Cerebellar nuclear complex (tissue), 1 donor: Measurements from ENCODE around the gene GABRQ.

Experiments used
- DNase-seq, 2 experiments: peaks; one replicate each; lab custom pipeline; 2025; lab: John Stamatoyannopoulos, UW

The GABRQ gene

DNA sequence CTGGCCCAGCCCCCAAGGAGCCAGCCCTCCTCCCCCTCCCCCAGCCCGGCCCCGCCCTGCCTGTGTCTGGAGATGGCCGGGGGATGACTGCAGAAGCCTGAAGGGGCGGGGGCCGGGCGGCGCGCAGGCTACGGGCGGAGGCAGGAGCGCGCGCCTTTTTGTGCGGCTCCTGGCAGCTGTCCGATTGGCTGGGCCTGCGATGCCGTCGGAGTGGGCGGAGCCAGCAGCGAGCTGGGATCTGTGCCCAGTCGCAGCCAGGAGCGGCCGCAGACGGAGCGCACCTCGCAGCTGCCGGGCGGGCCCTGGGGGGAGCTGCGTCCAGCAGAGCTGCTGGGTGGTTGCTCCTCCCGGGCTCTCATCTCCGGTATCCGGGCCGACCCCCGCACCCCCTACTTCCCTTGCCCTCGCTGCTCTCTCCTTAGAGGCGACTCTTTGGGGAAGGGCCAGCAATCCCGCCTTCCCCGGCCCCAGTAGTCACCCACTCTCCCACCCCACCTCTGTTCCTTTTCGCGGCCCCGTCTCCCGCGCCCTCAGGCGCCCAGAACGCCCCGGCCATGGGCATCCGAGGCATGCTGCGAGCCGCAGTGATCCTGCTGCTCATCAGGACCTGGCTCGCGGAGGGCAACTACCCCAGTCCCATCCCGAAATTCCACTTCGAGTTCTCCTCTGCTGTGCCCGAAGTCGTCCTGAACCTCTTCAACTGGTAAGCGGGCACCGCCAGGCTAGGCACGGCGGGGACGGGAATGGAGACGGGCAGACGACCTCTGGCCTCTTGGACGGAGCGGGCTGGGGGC is at the start of gene GABRQ:
Gene GABRQ (plus strand): TSS at position 247 of the 794 bp plus-strand sequence. CDS start 308 bp downstream, at position 555.
- DNase-seq: no peak

DNA sequence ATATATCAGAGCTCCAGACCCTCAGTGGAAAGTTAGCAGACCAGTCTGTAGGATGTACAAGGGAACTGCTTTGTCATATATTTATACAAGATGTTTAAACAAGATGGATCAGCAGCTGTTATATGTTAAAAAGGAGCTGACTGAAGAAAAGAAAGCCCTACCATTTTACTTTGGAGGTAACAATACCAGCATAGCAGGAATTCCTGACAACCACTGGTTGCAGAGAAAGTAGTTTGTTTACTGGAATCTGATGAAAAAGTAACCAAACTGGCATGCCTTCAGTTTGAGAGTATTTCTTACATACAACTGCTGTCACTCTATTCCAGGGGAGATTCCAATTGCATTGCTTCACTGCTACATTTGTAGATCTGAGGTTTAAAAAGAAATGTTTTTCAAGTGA is 49.5 kb upstream of the GABRQ start:
- DNase-seq: no peak

DNA sequence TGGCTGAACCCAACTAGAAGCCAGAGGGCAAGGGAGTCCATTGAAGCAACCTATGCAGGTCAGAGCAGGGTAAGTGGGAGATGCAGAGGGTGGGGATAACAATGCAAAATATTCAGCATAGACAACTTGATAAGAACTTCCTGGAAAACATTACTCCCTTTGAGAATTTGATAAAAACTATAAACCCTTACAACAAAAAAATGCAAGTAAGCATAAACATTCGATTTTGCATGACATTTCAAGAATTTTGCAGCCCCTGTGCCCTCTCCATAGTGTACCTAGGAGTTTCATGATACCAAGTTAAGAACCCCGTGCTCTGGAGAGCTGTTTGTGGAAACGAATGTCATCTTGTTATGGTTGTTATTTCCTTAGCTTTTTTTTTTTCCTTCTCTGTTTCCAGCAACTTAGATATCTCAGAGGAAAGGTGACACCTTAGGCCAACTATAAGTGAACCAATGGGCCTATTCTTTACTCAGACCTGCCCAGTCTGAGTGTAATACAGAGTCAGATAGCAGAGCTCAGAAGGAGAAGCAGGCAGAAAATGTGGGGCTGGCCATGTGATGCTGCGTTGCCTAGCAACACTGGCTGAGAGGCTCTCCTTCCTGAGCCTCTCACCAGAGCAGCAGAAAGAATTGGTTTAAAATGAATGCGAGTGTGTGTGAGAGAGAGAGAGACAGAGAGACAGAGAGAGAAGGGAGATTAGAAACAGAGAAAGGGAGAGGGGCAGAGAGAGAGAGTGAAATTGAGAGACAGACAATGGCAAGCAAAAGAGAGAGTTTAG is 36.7 kb upstream of the GABRQ start:
- no peak for DNase-seq

DNA sequence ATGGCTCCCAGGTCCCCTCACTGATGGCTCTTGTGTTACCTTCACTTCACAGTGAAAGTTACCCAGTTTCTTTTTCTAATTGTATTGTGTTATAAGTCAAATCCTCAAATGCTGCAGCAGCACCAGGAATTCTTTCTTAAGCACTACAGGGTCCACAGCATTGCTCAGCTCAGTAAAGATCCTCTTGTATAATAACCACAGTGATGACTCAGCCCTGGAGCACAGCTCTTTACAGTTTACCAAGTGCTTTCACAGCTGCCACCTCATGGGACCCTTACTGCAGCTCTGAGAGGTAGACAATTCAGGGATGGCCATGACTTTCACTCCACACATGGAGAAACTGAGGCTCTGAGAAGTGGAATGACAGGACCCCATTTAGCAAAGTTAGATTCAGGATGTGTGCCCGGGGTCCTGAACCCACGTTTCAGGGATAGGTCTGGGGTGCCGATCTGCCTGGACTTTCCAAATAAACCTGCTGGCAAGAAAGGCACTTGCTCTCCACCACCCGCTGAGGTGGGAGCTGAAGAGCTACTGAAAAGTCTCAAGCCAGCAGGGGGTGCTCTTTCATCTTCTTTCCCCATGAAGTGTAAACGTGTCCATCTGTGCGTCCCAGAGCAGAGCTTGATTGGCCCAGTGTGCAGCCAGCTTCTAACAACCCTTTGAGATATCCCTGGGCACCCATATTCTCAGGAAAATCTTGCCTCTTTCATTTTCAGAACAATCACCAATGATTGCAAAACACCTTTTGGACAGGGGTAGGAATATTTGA is 35.7 kb upstream of the GABRQ start:
- DNase-seq: no peak

DNA sequence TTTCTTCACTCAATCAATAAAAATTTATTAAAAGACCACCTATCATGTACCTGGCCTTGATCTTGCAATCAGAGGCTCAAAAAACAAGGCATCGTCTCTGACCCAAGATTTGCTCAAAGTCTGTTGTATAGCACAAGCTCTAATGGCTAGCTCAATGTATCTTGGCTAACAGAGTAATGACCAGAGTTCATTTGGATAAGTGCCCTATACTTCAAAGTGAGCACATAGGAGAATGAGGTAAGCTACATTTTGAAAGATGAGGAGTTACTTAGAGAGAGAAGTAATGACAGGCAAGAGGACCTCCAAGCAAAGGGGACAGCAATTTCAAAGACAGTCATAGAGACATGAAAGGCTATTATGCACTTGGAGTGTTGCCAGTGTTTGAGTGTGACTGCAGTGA is 22.9 kb upstream of the GABRQ start:
- DNase-seq: no peak

DNA sequence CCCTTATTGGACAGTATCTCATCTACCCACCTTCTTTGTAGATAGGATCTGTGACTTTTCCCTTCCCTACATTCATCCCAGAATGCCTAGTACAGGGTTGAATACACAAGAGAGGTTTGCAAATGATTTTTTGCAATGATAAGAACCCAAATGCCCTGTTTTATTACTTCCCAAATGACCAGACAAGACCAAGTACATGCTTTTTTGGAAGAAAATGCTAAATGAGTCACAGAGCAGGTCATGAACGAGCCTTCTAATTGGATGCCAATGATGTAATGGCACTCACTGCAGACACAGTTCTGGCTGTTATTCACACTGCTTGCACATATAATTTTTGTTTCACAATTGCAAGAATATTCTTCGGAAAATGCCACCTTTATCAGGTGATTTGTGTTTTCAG is 17.8 kb upstream of the GABRQ start:
- DNase-seq: no peak

DNA sequence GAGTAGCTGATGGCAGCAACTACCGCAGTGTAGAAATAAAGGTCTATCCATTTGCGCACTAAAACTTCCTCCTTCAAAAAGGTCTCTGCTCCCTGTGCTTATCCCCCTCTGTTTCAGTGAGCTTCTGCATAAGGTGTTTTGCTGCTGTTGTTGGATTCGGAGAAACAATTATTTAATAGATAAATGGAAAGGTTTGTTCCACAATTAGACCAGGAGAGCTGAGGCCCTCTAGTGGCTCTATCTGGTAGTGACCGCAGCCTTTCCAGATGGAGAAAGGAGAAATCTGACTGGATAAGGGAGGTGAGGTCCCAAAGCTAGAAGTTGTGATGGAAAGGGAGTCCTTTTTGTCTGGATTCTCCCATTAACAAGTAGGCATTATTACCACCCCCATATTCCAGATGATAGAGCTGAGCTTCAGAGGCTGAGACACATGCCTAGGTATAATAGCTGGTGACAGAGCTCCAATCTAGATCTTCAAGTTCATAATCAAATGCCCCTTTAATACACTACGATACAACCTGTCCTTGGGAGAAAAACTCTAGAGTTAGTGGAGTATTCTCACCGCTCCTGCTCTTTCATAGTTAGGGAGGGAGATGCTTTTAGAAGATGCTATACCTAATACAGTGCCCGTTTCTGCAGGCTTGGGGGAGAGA is 5.1 kb upstream of the GABRQ start:
- no peak for DNase-seq

DNA sequence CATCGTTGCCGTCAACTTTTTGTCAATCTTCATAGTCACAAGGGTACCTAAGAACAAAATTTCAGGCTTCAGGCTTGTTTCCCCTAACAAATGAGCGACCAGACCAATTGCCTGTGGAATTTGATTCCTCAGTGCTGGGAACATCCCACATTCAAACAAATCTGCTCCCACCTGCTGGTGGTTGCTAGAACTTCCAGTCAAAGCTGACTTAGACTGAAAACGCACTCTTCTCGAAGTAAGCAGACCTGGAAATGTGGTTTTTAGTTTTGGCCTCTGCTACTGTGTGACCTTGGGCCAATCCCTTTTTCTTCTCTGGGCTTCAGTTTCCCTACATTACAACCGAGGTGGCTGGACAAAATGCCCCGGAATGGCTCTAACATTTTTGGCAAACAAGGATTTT is 1.8 kb upstream of the GABRQ start:
- DNase-seq: no peak

DNA sequence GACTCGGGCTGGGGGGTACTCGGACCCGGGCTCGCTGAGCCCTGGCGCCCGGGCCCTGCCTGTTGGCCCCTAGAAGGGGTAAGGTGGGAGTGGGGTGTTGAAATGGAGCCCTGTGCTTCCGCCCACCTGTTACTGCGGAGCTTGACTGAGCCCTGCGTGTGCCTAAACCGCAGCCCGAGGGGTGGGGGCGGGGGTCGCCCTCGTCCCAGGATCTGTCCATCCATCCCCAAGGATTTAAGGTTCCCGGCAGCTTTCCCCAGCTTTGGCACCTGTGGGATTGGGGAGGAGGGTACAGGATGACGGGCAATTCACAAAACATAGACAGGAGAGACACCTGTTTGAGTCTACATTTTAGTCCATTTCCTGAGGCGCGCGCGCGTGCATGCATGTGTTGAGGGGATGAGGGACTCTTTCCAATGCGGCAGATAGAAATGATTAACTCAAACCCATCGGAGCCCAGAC is 779 bp downstream of the GABRQ start:
- no peak for DNase-seq

DNA sequence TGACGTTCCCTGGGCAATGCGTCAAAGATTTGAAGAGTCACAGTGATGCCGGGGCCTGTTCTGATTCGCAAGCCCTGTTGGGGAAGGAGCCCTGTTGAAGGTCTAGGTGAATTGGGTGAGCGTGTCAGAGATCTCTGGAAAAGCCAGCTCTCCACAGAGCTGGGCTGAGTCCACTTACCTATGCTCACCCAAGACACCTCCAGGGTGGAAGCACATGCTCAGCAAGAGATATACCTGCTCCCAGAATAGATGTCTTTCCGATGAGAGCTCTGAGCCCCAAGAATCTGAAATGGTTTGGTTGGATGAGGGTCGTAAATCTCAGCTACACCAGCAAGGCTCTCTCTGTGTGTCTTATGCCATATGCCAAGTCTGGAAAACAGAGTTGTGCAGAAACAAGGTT is 1.7 kb downstream of the GABRQ start:
- DNase-seq: no peak

DNA sequence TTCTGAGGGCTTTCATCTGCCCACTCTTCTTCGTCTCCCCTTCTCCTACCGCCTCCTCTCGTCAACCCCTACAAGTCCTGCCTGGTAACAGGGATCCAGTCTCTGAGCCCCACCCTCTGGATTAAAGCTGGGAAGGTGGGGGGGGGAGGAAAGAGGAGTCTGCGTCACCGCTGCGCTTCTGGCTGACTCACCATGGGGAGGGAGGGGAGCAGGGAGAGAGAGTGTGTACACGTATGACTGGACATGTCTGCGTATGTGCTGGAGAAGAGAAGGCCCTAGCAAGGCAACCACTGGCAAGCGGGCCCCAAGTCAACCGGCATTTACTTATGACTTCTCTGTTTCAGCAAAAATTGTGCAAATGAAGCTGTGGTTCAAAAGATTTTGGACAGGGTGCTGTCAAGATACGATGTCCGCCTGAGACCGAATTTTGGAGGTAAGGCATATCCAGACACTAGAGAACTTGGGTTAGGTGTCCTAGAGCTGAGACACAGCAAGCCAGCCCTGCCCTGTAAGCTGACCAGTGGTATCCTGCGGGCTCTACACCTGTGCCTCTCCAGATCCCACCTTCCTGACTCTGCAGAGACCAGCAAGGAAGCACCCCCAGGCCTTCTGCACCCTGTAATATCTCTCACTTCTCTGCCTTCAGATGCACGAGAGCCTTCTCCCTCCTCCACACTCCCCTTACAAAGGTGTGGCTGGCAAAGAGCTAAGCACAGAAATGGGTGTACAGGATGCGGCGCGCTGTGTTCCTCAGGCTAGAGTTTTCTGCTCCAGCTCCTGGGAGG is 2.5 kb downstream of the GABRQ start:
- DNase-seq: no peak

DNA sequence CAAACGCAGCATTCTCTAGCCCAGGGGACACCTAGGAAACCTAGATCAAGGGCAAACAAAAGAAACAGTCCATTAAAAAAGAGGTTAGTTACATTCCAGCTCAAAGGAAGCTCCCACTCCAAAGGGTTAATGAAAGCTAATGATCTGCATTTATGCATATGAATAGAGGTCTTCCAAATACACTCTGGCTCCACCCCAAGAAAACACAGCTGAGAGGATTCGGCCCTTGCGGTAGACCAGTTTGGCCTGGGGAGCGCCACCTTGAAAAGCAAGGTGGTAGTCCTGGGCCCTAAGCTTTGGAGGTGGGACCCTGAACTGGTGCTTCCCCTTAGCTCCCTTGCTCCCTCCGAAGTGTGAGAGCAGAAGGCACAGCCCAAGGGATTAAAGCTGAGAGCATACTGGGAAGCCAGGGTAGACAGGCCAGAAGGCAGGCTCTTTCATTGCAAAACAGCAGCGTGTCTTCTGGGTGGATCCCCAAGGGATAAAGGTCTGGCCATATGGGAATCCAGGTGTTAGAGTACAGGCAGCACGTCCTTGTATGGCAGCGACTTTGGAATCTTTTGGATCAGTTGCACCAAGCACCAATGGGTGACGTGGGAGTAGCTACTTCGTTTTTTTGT is 3.7 kb downstream of the GABRQ start:
- no peak for DNase-seq

DNA sequence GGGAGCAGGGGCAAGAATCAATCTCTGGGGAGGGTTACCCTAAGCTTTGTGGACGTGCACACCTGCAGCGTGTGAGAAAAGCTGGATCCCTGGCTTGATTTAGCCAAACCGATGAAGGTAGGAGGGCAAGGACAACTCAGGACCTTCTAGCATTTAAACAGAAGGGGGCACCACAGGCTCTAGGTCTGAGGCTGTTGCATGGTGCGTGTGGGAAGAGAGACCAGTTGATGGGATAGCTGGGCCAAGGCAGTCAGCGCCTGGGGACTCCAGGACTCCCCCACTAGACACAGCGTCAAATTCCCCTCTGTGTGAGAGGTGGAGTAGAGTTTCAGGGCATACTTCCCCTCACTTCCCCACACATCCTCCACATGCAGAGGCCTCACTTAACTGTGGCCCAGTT is 4.3 kb downstream of the GABRQ start:
- DNase-seq: no peak

DNA sequence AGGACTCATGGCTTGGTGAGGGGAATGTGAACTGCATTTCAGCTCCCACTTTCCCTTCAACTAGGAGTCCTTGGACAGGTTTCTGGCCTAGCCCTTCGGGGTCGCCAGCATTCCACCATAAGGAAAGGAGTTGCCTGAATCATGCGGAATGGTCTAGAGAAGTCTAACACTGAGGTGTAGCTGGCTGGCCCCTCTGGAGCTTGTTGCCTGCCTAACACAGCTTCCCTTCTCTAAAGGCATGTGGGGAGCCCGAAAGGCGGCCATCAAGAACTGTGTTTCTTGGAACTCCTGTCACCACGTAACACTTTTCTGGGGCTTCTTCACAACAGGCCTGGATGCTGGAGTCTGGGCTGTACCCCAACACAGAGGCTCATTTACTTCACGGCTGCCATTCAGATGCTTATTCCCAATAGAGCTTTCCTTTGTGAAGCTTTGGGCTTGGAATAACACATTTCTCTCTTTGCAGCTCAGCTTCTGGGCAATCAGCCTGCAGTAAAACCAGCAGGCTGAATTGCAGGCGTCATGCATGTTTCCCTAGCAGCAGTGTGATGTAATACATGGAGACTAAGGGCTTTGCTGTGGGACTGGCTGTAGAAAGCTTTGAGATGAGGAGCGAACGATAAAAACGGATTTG is 5.4 kb downstream of the GABRQ start:
- DNase-seq: no peak

DNA sequence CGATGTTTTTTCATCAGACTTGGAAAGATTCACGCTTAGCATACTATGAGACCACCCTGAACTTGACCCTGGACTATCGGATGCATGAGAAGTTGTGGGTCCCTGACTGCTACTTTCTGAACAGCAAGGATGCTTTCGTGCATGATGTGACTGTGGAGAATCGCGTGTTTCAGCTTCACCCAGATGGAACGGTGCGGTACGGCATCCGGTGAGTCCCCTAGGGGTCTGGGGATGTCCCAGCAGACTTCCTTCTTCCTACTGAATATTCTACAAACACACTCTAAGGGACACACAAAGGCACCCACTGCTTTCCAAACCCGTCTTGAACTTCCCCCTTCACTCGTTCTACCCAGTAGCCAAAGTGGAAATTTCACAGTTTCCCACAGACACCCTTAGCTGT is 9.3 kb downstream of the GABRQ start:
- DNase-seq: no peak

DNA sequence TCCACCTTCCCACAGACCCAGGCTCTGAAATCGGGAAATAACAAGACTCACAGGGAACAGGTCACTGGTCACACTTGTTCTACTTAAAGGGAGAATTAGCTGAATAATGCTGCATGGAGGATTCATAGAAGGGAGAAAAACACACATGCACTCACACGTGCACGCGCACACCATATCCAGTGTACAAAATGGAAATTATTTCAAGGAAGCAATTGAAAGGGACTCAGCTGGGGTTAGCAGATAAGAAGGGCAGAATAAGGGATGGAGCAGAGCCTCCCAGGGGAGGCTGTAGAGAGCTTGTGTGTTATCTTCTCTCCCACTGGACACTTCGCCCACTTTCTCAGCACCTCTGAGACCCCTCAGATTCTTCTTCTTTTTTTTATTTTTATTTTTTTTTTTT is 10.3 kb downstream of the GABRQ start:
- no peak for DNase-seq

DNA sequence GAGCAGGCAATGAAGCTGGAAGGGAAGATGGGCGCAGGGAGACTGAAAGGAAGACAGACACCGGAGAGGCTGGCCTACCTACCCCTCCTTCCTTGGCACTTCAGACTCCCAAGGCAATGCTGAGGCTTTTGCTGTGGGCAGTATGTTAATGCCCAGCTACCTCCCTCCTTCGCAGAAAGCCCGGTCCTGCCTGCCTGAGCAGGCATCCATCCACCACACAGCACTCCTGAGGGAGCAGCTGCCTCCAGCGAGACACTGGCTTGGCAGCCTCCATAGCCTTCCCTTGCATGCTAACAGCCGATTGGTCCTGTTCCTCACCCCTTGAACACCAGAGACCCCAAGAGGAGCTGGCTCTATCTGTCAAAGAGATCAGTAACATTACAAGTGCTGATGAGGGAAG is 14.4 kb downstream of the GABRQ start:
- no peak for DNase-seq

DNA sequence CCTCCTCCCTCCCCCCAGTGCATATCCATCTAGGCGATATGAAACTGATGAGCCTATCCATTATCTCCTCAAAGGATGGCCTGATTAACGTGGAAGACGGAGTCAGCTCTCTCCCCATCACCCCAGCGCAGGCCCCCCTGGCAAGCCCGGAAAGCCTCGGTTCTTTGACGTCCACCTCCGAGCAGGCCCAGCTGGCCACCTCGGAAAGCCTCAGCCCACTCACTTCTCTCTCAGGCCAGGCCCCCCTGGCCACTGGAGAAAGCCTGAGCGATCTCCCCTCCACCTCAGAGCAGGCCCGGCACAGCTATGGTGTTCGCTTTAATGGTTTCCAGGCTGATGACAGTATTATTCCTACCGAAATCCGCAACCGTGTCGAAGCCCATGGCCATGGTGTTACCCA is 14.8 kb downstream of the GABRQ start:
- DNase-seq: no peak

DNA sequence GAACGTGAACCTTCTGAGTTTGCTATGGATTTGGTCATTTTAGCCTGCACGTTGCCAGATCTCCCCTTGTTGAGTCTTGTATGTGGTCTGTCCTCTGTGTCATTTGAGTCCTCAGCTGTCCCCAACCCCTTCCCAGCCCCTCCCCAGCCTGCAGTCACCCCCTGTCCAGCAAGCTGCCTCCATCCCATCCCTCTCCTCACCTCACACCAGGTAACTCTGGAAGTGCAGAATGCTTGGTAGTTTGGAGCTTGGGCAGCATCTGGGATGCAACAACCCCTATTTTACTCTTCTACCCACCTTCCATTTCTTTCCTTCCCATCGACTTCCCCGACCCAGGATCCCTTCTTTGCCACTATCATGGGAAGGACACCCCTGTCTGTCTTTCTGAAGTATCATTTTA is 18.4 kb downstream of the GABRQ start:
- no peak for DNase-seq

DNA sequence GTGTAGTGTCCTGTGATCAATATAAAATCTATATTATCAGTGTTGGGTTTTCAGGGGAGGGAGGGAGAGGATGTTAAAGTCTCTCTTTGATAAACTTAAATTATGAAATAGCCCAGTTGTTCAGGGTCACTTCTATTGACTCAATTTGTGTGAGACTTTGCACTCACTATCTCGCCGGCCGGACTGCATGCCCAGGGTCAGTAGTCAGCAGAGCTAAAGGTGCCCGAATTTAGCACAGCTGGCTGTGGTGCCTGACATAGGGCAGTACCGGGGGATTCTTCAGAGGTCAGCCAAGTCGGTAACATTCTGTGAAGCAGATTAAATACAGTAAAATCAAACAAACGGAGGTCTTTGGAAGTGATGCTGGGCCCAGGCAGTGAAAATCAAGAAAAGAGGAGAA is 19.2 kb downstream of the GABRQ start:
- DNase-seq: no peak
